IPS-20b (cell line): ENCODE results near the gene MAPK8IP3.
A peak's percentile ranks its signal among the peaks of the same experiment; 100 is the strongest.

Experiments used
- H3K27ac ChIP-seq: one replicate; pipeline ENCODE4 v1.5.1; 2013; ENCODE audit warnings: low read length
- H3K27me3 ChIP-seq: 2 replicates; pipeline ENCODE4 v1.6.1; 2013; ENCODE audit warnings: mild to moderate bottlenecking, low read length, inconsistent platforms; ENCODE audit not compliant: insufficient read depth
- H3K36me3 ChIP-seq: 2 replicates; pipeline ENCODE4 v1.6.1; 2013; ENCODE audit warnings: low read depth, mild to moderate bottlenecking, inconsistent platforms, low read length, moderate library complexity; ENCODE audit not compliant: insufficient read depth
- H3K4me1 ChIP-seq: 2 replicates; pipeline ENCODE4 v1.6.1; 2013; ENCODE audit warnings: mild to moderate bottlenecking, control low read depth, inconsistent platforms, low read length, moderate library complexity; ENCODE audit not compliant: insufficient read depth
- H3K4me3 ChIP-seq: 2 replicates; pipeline ENCODE4 v1.5.1; 2013; ENCODE audit warnings: mild to moderate bottlenecking, low read length, inconsistent platforms
- H3K9ac ChIP-seq: 2 replicates; pipeline ENCODE4 v1.6.1; 2013; ENCODE audit warnings: low read depth, mild to moderate bottlenecking, inconsistent platforms, low read length, moderate library complexity
- H3K9me3 ChIP-seq: 2 replicates; pipeline ENCODE4 v1.6.1; 2013; ENCODE audit warnings: mild to moderate bottlenecking, low read depth, low read length, inconsistent platforms; ENCODE audit not compliant: insufficient read depth

MAPK8IP3 gene

DNA sequence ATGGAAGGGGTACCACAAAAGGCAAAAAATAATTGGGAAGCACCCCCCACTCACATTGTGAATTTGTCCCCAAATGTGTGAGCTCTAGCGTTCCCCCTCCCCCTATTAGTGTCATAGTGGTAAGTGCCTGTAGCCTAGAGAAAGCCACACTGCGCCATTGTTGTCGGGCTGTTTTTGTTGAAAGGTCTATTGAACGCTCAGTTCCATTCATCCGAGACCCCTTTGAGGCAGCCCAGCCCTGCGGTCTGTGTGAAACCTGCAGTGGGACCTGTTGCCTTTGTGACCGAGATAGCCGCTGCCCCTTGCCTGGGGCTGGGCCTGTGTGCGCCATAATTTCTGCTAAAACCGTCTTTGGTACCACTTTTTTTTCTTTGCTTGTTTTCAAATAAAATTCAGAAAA, 25.0 kb upstream of the MAPK8IP3 start:
- peaks cover 3% of the 10 kb centered on the region; the same call in 1 of the 2 replicates for H3K4me1 ChIP-seq
- no peak overlapping the region for H3K27ac ChIP-seq
- peak overlapping the region; percentile 84; the same call in 1 of the 2 replicates for H3K4me3 ChIP-seq
- no peaks in the 10 kb centered on the region for H3K27me3 ChIP-seq
- H3K36me3 ChIP-seq, result peaks cover 42% of the 10 kb centered on the region
- H3K9me3 ChIP-seq, result no peaks in the 10 kb centered on the region
- peak overlapping the region; percentile 66; the same call in 1 of the 2 replicates for H3K9ac ChIP-seq

DNA sequence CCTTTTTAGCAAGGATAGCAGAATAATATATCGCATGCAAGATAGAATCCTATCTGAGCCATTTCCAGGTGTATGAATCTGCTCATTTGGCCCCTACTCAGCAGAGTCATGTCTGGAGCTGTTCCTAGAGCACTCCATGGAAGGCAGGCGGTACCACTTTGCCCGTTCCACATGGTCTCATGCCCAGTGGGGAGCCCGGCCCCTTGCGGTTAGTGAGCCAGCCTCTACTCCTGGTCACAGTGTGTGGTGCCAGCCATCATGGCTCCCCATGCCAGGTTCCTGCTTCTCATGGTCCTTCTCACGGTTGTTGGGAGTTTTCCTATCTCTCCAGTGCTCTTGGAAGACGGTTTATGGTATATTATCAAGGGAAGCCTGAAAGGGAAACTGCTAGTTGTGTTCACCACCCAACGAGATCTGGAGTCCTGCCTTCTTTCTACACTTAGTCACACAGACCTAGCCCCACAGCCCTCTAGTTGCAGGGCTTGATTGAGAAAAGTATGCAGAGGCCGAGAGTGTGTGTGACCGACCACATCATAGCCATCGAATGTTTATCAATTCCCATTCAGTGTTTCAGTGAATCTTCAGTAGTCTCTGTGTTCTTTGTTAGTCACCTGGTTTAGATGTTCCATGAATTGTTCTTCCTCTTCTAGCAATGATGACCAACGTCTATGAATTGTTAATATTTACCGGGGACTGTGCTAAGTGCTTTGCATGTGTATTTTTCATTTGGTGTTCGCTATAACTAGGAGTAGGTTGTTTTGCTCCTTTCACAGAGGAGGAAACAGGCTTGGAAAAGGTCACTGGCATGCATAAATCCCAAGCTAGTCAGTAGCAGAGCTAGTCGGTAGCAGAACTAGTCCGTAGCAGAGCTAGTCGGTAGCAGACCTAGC, 18.3 kb upstream of the MAPK8IP3 start:
- no peaks in the 10 kb centered on the region for H3K27me3 ChIP-seq
- H3K4me1 ChIP-seq, result no peaks in the 10 kb centered on the region
- H3K4me3 ChIP-seq, result no peak overlapping the region
- H3K9me3 ChIP-seq, result no peaks in the 10 kb centered on the region
- no peak overlapping the region for H3K27ac ChIP-seq
- no peak overlapping the region for H3K9ac ChIP-seq
- peaks cover 88% of the 10 kb centered on the region for H3K36me3 ChIP-seq

DNA sequence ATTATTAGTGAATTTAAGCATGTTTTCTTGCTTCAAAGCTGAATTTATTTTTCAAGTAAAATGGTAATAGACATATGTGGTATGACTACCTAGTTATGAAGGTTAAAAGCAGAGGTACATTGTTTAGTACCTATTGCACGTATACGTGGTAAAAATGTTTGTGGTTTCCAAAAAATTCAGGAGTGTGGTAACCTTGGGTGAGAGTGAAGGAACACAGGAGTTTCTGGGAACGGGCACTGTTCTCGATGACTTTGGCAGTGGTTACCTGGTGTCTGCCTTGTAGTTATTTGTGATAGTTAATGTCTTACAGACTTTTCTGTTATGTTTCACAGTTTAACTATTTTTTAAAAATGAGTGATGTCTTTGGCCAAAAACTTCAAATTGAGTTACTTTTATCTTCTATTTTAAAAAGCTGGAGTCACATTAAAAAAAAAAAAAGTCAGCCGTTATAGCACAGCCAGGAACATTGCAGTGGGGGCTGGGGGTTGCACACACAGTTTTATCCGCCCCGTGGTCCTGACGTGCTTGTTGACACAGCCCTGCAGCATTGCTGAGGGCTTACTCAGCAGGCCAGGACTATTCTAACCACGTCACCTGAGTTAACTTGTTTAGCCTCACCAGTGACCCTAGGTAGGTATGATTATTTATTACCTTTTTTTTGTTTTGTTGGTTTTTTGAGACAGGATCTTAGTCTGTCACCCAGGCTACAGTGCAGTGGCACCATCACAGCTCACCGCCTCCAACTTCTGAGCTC, 17.0 kb upstream of the MAPK8IP3 start:
- Histone ChIP-seq H3K27ac (no peak overlapping the region), H3K36me3 (peaks cover 94% of the 10 kb centered on the region), H3K4me3 (no peak overlapping the region), H3K9ac (no peak overlapping the region), H3K27me3 (no peaks in the 10 kb centered on the region), H3K9me3 (no peaks in the 10 kb centered on the region), H3K4me1 (no peaks in the 10 kb centered on the region)

GRCh38 chr16:1689853-1690252, 16.1 kb upstream of the MAPK8IP3 start:
- Histone ChIP-seq H3K4me1 (no peaks in the 10 kb centered on the region), H3K27ac (no peak overlapping the region), H3K9me3 (no peaks in the 10 kb centered on the region), H3K36me3 (peaks cover 96% of the 10 kb centered on the region), H3K27me3 (no peaks in the 10 kb centered on the region), H3K9ac (no peak overlapping the region), H3K4me3 (no peak overlapping the region)

GRCh38 chr16:1690810-1691209, 15.2 kb upstream of the MAPK8IP3 start:
- H3K4me3 ChIP-seq, result no peak overlapping the region
- no peak overlapping the region for H3K27ac ChIP-seq
- peaks cover 94% of the 10 kb centered on the region for H3K36me3 ChIP-seq
- no peak overlapping the region for H3K9ac ChIP-seq
- no peaks in the 10 kb centered on the region for H3K4me1 ChIP-seq
- H3K9me3 ChIP-seq, result no peaks in the 10 kb centered on the region
- no peaks in the 10 kb centered on the region for H3K27me3 ChIP-seq

DNA sequence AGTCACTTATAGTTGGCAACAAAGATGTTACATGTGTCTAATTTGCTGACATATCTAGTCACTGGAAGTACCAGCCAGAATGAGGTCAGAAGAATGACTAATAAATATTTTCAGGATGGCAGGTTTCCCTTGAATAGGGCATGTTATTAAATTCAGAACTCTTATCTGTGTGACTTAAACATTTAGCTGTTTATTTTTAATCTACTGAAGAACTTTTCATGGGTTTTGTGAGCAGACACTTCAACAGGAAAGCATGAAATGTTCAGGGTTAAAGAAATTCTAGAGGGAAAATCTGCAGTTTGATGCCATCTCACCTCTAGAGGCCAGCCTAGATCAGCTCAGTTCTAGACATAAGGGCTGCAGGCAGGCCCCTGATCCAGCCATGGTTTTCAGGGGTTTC, 14.7 kb upstream of the MAPK8IP3 start:
- no peak overlapping the region for H3K27ac ChIP-seq

DNA sequence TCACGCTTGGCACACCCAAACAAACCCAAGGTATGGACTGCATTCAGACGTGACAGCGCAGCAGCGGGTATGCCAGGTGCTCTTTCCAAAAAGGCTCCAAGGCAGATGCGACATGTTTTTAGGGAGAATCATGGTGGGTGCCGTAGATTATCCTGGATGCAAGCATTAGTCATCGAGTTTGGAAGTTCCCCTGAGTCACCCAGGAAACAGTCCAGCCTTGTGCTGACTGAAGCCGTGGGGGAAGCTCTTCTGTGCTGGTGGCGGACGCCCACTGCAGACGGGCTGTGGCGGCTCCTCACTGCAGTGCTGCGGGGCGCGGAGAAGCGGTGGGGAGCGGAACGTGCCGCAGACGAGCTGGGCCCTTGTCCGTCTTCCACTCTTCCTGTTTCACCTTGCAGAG, 14.0 kb upstream of the MAPK8IP3 start:
- Histone ChIP-seq H3K4me3 (no peak overlapping the region), H3K27me3 (no peaks in the 10 kb centered on the region), H3K4me1 (no peaks in the 10 kb centered on the region), H3K9ac (no peak overlapping the region), H3K9me3 (no peaks in the 10 kb centered on the region), H3K36me3 (peaks cover 95% of the 10 kb centered on the region), H3K27ac (no peak overlapping the region)

More for the DNA sequence above, 14.7 kb upstream of the MAPK8IP3 start:
- H3K36me3 ChIP-seq, result peaks cover 95% of the 10 kb centered on the region
- no peaks in the 10 kb centered on the region for H3K4me1 ChIP-seq
- H3K4me3 ChIP-seq, result no peak overlapping the region
- H3K9ac ChIP-seq, result no peak overlapping the region
- no peaks in the 10 kb centered on the region for H3K9me3 ChIP-seq
- no peaks in the 10 kb centered on the region for H3K27me3 ChIP-seq

DNA sequence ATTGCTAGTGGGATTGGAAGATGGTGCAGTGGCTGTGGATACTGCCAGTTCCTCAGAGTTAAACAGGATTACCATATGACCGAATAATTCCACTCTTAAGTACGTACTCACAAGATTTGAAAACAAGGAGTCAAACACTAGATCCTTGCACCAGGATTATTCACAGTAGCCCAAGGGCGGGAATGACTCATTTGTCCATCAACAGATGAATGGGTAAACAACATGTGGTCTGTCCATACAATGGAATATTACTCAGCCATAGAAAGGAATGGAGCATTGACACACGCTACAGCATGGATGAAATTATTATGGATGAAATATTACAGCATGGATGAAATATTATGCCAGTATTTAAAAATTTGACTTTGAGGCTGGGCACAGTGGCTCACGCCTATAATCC, 9.1 kb upstream of the MAPK8IP3 start:
- peaks cover 96% of the 10 kb centered on the region for H3K36me3 ChIP-seq
- no peak overlapping the region for H3K4me3 ChIP-seq
- H3K4me1 ChIP-seq, result no peaks in the 10 kb centered on the region
- H3K9ac ChIP-seq, result no peak overlapping the region
- no peaks in the 10 kb centered on the region for H3K27me3 ChIP-seq
- H3K9me3 ChIP-seq, result no peaks in the 10 kb centered on the region
- H3K27ac ChIP-seq, result no peak overlapping the region

DNA sequence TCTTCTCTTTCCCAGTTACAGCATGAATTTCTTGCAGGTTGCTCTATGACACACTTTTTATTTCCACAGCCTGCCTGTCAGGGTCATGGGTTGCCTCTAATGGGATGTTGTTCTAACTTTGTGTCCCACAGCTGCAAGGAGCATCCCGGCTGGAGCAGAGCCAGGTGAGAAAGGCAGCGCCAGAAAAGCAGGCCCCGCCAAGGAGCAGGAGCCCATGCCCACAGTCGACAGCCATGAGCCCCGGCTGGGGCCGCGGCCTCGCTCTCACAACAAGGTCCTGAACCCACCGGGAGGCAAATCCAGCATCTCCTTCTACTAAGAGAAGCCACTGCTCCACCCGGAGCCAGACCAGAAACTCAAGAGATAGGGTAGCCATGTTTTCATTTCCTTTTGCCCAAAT, 7.3 kb upstream of the MAPK8IP3 start:
- Histone ChIP-seq H3K9me3 (no peaks in the 10 kb centered on the region), H3K4me1 (no peaks in the 10 kb centered on the region), H3K4me3 (no peak overlapping the region), H3K27me3 (no peaks in the 10 kb centered on the region), H3K36me3 (peaks cover 89% of the 10 kb centered on the region), H3K27ac (no peak overlapping the region), H3K9ac (no peak overlapping the region)

GRCh38 chr16:1700246-1700645, 5.7 kb upstream of the MAPK8IP3 start:
- Histone ChIP-seq H3K27ac (no peak overlapping the region), H3K4me3 (no peak overlapping the region), H3K4me1 (no peaks in the 10 kb centered on the region), H3K9me3 (no peaks in the 10 kb centered on the region), H3K27me3 (no peaks in the 10 kb centered on the region), H3K9ac (no peak overlapping the region), H3K36me3 (peaks cover 75% of the 10 kb centered on the region)

DNA sequence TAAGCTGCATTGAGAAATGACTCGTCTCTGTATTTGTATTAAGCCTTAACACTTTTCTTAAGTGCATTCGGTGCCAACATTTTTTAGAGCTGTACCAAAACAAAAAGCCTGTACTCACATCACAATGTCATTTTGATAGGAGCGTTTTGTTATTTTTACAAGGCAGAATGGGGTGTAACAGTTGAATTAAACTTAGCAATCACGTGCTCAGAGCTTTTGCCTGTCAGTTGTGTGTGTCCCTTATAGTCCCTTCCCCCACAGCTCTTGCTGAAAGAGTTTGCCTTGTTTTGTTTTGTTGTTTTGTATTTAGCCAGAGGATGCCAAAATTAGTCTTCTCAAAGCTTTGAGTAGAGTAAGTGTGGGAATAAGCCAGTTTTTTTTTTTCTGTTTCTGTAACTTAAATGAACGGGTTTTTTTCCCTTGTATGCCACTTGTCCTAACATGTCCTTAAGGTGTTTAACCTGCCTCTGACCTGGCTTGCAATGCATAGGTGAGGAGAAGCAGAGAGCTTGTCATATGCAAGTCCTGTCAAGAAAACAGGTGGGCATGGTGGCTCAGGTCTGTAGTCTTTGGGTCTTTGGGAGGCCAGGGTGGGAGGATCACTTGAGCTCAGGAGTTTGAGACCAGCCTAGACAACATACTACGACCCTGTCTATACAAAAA, 4.6 kb upstream of the MAPK8IP3 start:
- Histone ChIP-seq H3K36me3 (peaks cover 66% of the 10 kb centered on the region), H3K9ac (no peak overlapping the region), H3K27me3 (no peaks in the 10 kb centered on the region), H3K9me3 (no peaks in the 10 kb centered on the region), H3K27ac (no peak overlapping the region), H3K4me1 (no peaks in the 10 kb centered on the region), H3K4me3 (no peak overlapping the region)
